Muscle layer of colon (tissue), 2 donors: Measurements from ENCODE around the gene PKDCC.
"Not testable (repeated sequence)": the region's sequence is repeated elsewhere in the genome, so short reads cannot be mapped to it uniquely, and the experiment has no call there.

Experiments
- H3K27ac ChIP-seq: one replicate; pipeline ENCODE4 v1.7.0; 2013; ENCODE audit warnings: low read depth, mild to moderate bottlenecking, low read length, moderate library complexity
- H3K27me3 ChIP-seq, 2 donors: one replicate each; pipeline ENCODE4 v1.7.0; 2013; ENCODE audit warnings: low read length in 2 of 2, mild to moderate bottlenecking in 2 of 2; ENCODE audit not compliant: insufficient read depth in 2 of 2, control insufficient read depth in 1 of 2
- H3K36me3 ChIP-seq: one replicate; pipeline ENCODE4 v1.7.0; 2013; ENCODE audit warnings: mild to moderate bottlenecking, low read length; ENCODE audit not compliant: insufficient read depth
- H3K4me1 ChIP-seq: one replicate; pipeline ENCODE4 v1.7.0; 2013; ENCODE audit warnings: mild to moderate bottlenecking, low read length; ENCODE audit not compliant: insufficient read depth
- H3K4me3 ChIP-seq, 2 donors: one replicate each; pipeline ENCODE4 v1.7.0; 2013; ENCODE audit warnings: low read length in 2 of 2, low read depth in 1 of 2, mild to moderate bottlenecking in 1 of 2, moderate library complexity in 1 of 2
- H3K9ac ChIP-seq: one replicate; pipeline ENCODE4 v1.7.0; 2013; ENCODE audit warnings: low read length
- H3K9me3 ChIP-seq: one replicate; pipeline ENCODE4 v1.7.0; 2013; ENCODE audit warnings: mild to moderate bottlenecking, low read length
- donor health status: abdominal sarcoma.
- donor health status: Adenocarcinoma of cecum.

Gene PKDCC

DNA sequence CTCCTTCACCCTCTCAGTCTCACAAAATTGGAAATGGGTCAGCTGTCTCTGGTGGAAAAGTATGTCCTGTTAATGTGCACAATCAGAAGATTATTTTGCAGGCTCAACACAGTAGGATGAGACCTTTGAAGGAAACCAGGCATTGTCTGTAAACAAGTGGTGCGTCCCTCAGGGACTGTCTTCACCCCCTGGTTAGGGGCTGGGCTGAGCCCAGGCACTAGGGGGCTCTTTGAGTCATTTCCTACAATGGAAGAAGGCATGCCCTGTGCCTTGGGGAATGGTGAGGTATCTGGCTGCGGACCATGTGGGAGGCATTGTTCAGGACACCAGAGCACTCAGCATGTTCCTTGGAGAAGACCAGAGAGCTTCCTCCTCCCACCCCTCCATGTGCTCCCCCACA lies 26.8 kb downstream of the PKDCC start:
- Histone ChIP-seq H3K9ac (no peak overlapping the region), H3K9me3 (no peaks in the 10 kb centered on the region), H3K36me3 (no peaks in the 10 kb centered on the region), H3K4me1 (peaks cover 25% of the 10 kb centered on the region), H3K27me3 (no peaks in the 10 kb centered on the region), H3K4me3 (no peak overlapping the region), H3K27ac (no peak overlapping the region)

DNA sequence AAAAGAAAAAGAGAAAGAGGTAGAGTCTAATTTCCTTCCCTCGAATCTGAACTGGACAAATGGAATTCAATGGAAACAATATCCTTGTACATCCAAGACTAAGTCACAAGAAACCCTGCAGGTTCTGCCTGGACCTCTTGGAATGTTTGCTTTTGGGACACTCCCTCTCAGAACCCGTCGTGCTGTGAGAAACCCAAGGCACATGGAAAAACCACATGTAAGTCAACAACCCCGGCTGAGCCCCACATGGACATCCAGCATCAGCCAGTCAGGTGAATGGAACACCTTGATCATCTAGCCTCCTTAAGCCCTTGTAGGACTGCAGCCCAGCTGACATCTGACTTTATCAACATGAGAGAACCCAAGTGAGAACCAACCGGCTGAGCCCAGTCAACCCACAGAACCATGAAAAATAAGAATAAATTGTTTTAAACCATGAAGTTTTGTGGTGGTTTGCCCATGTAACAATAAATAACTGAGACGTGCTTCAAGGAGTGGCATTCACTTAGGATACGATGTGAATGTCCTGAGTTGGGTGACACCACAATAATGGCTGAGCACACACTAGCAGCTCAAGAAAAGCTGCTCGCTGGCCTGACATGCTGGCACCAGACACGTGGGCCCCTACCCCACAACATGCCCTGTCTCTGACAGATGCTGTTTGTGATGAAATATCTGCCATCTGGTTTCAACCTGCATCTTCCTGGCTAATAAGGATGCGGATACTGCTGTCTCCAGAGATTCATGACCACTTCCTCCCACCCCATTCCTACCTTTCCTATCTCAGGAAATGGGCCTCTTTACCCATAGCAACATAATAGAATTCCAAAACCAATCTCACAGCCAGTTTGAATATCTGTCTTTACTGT lies 28.8 kb downstream of the PKDCC start:
- peaks cover 25% of the 10 kb centered on the region for H3K4me1 ChIP-seq
- no peaks in the 10 kb centered on the region for H3K27me3 ChIP-seq
- no peaks in the 10 kb centered on the region for H3K9me3 ChIP-seq
- no peak overlapping the region for H3K4me3 ChIP-seq
- no peak overlapping the region for H3K9ac ChIP-seq
- H3K27ac ChIP-seq: no peak overlapping the region
- no peaks in the 10 kb centered on the region for H3K36me3 ChIP-seq

DNA sequence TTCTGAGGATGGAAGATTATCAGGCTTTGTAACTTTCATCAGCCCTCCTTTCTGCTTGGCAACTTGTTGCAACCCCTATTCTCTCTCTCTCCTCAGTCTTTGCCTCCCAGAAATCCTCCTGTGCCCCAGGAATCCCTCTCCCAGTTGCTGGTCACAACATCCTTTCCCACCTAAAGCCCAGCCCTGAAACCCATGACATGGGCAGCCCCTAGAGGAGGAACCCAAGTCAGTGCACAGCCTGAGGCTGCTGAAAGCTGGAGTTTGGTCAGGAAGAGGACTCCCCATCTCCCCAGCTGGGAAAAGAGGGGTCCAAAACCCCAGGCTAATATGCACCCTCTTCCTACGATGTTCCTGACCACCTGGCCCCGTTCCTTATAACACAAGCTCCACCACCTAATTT lies 29.5 kb downstream of the PKDCC start:
- Histone ChIP-seq H3K27ac (no peak overlapping the region), H3K9me3 (no peaks in the 10 kb centered on the region), H3K36me3 (no peaks in the 10 kb centered on the region), H3K9ac (no peak overlapping the region), H3K4me3 (no peak overlapping the region), H3K27me3 (no peaks in the 10 kb centered on the region), H3K4me1 (peaks cover 23% of the 10 kb centered on the region)

DNA sequence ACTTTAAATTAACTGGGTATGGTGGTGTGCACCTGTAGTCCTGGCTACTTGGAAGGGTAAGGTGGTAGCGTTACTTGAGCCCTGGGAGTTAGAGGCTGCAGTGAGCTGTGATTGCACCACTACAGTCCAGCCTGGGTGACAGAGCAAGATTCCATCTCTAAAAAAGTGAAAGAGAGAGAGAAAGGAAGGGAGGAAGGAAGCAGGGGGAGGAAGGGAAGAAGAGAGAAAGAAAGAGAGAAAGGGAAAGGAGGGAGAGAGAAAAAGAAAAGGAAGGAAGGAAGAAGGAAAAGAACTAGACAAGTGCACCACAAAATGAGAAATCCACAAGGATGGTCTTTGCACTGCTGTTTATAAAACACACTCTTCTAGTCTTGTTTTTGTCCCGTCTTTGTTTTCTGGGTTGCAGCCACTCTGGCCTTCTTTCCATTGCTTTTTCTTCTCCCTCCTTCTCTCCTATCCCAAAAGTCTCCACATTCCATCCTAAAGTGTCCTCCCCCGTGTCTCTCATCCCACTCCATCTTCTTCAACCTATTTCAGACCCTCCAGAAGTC lies 32.0 kb downstream of the PKDCC start:
- Histone ChIP-seq H3K4me1 (peaks cover 15% of the 10 kb centered on the region), H3K9me3 (no peaks in the 10 kb centered on the region), H3K27ac (no peak overlapping the region), H3K36me3 (no peaks in the 10 kb centered on the region), H3K9ac (no peak overlapping the region), H3K27me3 (no peaks in the 10 kb centered on the region), H3K4me3 (no peak overlapping the region)

DNA sequence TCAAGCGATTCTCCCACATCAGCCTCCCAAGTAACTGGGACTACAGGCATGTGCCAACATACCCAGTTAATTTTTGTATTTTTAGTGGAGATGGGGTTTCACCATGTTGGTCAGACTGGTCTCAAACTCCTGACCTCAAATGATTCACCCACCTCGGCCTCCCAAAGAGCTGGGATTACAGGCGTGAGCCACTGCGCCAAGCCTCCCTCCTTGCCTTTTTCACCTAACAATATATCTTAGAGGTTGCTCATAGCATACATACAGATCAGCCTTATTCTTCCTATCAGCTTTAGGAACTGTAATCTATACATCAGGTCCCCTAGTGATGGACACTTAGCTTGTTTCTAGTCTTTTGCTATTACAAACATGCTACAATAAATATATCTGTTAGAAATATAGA lies 33.3 kb downstream of the PKDCC start:
- H3K27ac ChIP-seq, H3K4me3 ChIP-seq, H3K36me3 ChIP-seq, H3K27me3 ChIP-seq, H3K9me3 ChIP-seq, H3K9ac ChIP-seq: not testable (repeated sequence)
- peaks cover 23% of the 10 kb centered on the region for H3K4me1 ChIP-seq

DNA sequence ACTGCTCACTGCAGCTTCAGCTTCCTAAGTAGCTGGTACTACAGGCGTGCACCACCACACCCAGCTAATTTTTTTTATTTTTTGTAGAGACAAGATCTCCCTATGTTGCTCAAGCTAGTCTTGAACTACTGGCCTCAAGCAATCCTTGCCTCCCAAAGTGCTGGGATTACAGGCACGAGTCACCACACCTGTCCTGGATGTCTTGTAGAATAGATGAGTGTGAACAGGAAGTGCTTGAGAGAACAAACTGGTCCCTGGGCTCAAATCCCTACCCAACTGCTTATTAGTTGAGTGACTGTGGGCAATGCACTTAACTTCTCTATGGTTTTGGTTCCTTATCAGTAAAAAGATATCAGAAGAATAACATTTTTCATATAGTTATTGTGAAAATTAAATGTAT lies 34.2 kb downstream of the PKDCC start:
- H3K4me3 ChIP-seq: no peak overlapping the region
- H3K27me3 ChIP-seq: no peaks in the 10 kb centered on the region
- no peak overlapping the region for H3K27ac ChIP-seq
- H3K36me3 ChIP-seq: no peaks in the 10 kb centered on the region
- H3K9me3 ChIP-seq: no peaks in the 10 kb centered on the region
- peaks cover 26% of the 10 kb centered on the region for H3K4me1 ChIP-seq
- no peak overlapping the region for H3K9ac ChIP-seq

DNA sequence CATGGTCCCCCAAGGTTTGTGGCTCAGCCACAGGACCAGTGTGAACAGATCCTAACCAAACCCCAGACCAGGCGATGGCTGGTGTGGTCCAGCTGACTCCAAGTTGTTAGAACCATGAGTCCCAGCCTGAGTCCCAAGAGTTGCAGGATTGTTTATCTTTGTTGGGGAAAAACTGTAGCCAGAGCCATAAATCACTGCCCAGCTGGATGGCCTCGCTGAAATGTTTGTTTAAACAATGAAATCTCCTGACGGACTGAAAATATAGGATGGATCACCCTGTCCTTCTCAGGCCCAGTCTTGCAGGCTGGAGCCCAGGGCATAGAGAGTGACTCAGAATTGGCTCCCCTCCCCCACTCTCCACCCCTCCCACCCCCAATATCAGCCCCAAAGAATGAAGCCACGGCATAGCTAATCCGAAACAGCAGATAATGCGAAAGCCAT lies 36.4 kb downstream of the PKDCC start:
- no peaks in the 10 kb centered on the region for H3K36me3 ChIP-seq
- H3K27ac ChIP-seq: no peak overlapping the region
- peaks cover 26% of the 10 kb centered on the region for H3K4me1 ChIP-seq
- no peak overlapping the region for H3K4me3 ChIP-seq
- H3K27me3 ChIP-seq: no peaks in the 10 kb centered on the region
- no peak overlapping the region for H3K9ac ChIP-seq
- no peaks in the 10 kb centered on the region for H3K9me3 ChIP-seq

DNA sequence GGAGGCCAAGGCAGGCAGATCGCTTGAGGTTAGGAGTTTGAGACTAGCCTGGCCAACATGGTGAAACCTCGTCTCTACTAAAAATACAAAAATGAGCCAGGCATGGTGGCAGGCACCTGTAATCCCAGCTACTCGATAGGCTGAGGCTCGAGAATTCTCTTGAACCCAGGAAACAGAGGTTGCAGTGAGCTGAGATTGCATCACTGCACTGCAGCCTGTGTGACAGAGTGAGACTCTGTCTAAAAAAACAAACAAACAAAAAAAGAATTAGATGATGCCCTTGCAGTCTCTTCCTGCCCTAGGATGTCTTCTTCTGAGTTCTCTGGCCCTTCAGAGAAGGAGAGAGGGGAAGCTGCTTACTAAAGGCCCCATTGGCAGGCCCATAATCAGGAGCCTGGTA lies 37.2 kb downstream of the PKDCC start:
- H3K27ac ChIP-seq, H3K9ac ChIP-seq, H3K27me3 ChIP-seq: not testable (repeated sequence)

DNA sequence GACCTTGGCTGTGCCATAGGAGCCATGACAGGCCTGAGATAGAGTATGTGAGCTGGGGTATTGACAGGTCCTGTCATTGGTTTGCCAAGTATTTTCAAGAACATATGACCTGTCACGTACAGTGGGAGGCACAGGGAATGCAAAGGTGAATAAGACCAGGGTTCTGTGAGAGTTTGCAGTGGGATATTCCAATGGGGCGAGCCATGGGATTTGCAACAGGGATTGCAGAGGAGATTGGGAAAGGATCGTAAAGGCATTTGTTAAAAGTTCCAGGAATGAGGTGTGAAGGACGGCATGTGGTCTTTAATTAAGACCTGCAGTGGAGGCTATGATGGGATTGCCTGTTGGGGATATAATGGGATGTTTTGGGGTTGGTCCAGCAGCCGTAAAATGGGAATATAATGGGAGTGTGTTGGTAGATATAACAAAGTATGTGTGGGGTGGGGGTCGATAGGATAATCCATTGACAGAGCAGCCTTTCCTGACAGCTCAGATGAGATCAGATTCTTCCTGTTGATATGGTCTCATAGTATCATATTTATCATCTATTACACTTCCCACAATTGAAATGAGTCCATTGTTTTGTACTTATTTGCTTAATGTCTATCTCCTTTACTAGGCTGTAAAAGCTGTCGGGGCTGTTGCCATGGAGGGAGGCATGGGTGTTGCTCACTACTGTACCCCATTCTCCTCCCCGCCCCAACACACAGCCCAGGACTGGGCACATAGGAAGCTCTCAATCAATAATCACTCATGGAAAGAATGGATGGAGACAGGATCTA lies 38.1 kb downstream of the PKDCC start:
- Histone ChIP-seq H3K4me3 (no peak overlapping the region), H3K4me1 (peaks cover 26% of the 10 kb centered on the region), H3K9me3 (no peaks in the 10 kb centered on the region), H3K36me3 (no peaks in the 10 kb centered on the region), H3K27ac (no peak overlapping the region), H3K9ac (no peak overlapping the region), H3K27me3 (no peaks in the 10 kb centered on the region)

More for the DNA sequence above, 37.2 kb downstream of the PKDCC start:
- peaks cover 26% of the 10 kb centered on the region for H3K4me1 ChIP-seq
- not testable (repeated sequence) for H3K4me3 ChIP-seq, H3K36me3 ChIP-seq, H3K9me3 ChIP-seq

DNA sequence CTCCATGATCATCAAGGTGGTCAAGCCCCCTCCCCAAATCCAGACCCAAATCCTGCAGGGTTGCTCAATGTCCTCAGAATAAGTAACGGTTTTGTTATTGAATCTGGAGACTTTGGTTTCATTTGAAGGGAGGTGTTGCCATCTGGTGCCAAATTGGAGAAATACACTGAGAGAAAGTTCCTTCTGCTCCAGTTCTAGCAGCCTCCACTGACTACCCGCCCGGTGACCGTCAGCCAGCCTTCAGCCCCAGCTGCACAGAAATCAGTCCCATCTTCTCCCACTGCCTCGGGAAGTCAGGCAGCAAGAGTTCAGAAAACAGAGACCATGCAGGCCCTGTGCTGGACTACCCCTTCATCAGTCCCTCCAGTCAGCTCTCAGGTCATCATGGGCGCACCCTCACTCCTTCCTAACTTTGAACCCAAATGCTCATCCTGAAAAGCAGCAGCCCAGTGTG lies 38.7 kb downstream of the PKDCC start:
- peaks cover 26% of the 10 kb centered on the region for H3K4me1 ChIP-seq

DNA sequence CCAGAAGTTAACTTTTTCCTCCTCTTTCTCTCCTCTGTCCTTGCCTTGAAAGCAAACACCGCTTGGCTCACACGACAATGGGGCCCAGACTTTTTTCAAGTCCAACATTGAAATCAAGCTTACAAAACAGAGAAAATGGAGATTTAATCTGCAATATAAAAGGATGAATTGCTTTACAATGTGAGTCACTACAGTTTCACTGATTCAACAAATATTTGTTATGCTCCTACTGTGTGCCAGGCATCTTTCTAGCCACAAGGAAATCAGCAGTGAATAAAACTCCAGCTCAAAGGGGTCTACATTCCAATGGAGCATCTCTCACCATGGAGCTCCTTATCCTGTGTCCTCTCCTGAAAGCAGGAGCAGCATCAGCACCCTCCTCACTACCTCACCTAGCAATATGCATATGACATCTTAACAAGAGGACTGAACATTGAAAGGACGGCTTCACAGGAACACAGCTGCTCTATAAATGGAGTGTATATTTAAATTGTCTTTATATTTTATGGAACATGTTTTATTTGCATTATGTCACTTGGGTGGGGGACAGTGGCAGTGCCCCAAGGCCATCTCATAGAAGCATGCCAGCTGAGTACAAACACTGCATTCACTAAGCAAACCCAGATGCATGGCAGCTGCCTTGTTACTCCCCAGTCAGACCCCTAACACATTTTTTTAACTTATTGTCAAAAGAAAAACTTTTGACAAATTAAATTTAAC lies 39.5 kb downstream of the PKDCC start:
- Histone ChIP-seq H3K9ac (no peak overlapping the region), H3K27ac (no peak overlapping the region), H3K36me3 (no peaks in the 10 kb centered on the region), H3K9me3 (no peaks in the 10 kb centered on the region), H3K4me3 (no peak overlapping the region), H3K27me3 (no peaks in the 10 kb centered on the region), H3K4me1 (peaks cover 26% of the 10 kb centered on the region)

More for the DNA sequence above, 38.7 kb downstream of the PKDCC start:
- H3K36me3 ChIP-seq: no peaks in the 10 kb centered on the region
- no peak overlapping the region for H3K27ac ChIP-seq
- H3K9ac ChIP-seq: no peak overlapping the region
- H3K9me3 ChIP-seq: no peaks in the 10 kb centered on the region
- no peaks in the 10 kb centered on the region for H3K27me3 ChIP-seq
- no peak overlapping the region for H3K4me3 ChIP-seq
